Activated CD8-positive, alpha-beta memory T cell treated with anti-CD3 and anti-CD28 coated beads, Interleukin-2, amount 50 U/mL, for 4 hours (primary cell): Measurements from ENCODE around the gene PCDHA1.
"Not testable (repeated sequence)": the region's sequence is repeated elsewhere in the genome, so short reads cannot be mapped to it uniquely, and the experiment has no call there.

ENCODE experiments used
- DNase-seq: peaks from one replicate; pipeline ENCODE4 v3.0.0-alpha.2; 2020

Gene PCDHA1

GRCh38 chr5:140808889-140809291 is 22.9 kb downstream of the PCDHA1 start:
- DNase-seq: no peak

GRCh38 chr5:140821375-140822280 is 35.7 kb downstream of the PCDHA1 start, which contains the start of gene PCDHA5:
Gene PCDHA5 (plus strand): TSS chr5:140821613.
- no peak for DNase-seq

GRCh38 chr5:140822281-140822629 is 36.3 kb downstream of the PCDHA1 start:
- no peak for DNase-seq

- not testable (repeated sequence) for DNase-seq
These were observed 37.0 kb downstream of the PCDHA1 start for GRCh38 chr5:140822969-140823368.

- no peak for DNase-seq
These were observed 37.5 kb downstream of the PCDHA1 start for GRCh38 chr5:140823475-140823874.

GRCh38 chr5:140827704-140828361 is 41.9 kb downstream of the PCDHA1 start, which contains the start of gene PCDHA6:
Gene PCDHA6 (plus strand): TSS chr5:140827960. CDS start chr5:140828092, 132 bp downstream.
- no peak for DNase-seq

- no peak for DNase-seq
These were observed 42.4 kb downstream of the PCDHA1 start for GRCh38 chr5:140828362-140828737.

- DNase-seq: not testable (repeated sequence)
These were observed 43.9 kb downstream of the PCDHA1 start for GRCh38 chr5:140829511-140830501.

DNA sequence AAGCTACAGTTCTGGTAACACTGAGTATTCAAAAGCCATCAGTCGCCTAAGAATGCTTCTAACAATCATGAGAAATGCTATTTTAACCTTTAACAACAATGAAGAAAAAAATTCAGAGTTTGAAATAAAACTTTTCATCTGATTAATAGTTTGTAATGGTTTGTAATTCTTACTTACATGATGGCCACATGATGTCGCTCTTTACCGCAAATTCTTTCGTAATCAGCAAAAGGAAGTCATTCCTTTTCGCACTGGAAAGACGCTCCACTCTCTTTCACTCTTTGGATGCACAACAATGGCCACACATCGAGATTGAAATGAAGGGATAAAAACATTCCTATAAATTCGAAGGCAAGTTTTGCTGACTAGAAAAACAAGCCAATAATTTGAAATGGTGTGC is 48.1 kb downstream of the PCDHA1 start, which contains the start of gene PCDHA7:
PCDHA7 (plus strand) TSS at position 277 of the 400 bp plus-strand sequence; CDS start at position 392, 115 bp downstream.
- DNase-seq: no peak

GRCh38 chr5:140834439-140835008 is 48.6 kb downstream of the PCDHA1 start:
- DNase-seq: not testable (repeated sequence)

GRCh38 chr5:140835622-140836510 is 49.9 kb downstream of the PCDHA1 start:
- no peak for DNase-seq

- DNase-seq: no peak
These were observed 55.3 kb downstream of the PCDHA1 start, which contains the start of gene PCDHA8 for GRCh38 chr5:140840978-140841962. Gene PCDHA8 (plus strand): TSS chr5:140841187. CDS start chr5:140841322, 135 bp downstream.

DNA sequence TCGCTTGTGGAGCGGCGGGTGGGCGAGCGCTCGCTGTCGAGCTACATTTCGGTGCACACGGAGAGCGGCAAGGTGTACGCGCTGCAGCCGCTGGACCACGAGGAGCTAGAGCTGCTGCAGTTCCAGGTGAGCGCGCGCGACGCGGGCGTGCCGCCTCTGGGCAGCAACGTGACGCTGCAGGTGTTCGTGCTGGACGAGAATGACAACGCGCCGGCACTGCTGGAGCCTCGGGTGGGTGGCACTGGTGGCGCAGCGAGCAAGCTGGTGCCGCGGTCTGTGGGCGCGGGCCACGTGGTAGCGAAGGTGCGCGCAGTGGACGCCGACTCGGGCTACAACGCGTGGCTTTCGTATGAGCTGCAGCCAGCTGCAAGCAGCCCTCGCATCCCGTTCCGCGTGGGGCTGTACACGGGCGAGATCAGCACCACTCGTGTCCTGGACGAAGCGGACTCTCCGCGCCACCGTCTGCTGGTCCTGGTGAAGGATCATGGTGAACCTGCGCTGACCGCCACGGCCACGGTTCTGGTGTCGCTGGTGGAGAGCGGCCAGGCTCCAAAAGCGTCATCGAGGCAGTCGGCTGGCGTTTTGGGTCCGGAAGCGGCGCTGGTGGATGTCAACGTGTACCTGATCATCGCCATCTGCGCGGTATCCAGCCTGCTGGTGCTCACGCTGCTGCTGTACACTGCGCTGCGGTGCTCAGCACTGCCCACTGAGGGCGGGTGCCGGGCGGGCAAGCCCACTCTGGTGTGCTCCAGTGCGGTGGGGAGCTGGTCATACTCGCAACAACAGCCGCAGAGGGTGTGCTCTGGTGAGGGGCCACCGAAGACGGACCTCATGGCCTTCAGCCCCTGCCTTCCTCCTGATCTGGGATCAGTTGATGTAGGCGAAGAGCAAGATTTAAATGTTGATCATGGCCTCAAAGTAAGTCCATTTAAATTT is 57.1 kb downstream of the PCDHA1 start:
- DNase-seq: no peak

DNA sequence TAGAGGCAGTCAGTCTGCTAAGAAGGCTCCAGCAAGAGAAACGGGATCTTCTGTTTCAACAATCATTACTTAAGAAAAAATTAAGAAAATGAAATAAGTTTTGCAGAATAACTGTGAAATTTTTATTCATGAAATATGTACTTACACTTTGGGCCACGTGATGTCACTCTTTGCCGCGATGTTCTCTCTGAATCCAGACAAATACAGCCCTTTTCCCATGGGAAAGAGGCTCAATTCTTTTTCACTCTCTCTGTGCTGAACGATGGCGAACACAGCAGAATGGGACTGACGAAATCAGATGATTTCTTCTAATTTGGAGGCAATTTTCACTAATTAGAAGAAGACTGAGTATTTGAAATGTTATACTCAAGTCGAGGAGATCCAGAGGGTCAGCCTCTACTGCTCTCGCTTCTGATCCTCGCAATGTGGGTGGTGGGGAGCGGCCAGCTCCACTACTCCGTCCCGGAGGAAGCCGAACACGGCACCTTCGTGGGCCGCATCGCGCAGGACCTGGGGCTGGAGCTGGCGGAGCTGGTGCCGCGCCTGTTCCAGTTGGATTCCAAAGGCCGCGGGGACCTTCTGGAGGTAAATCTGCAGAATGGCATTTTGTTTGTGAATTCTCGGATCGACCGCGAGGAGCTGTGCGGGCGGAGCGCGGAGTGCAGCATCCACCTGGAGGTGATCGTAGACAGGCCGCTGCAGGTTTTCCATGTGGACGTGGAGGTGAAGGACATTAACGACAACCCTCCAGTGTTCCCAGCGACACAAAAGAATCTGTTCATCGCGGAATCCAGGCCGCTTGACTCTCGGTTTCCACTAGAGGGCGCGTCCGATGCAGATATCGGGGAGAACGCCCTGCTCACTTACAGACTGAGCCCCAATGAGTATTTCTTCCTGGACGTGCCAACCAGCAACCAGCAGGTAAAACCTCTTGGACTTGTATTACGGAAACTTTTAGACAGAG is 62.5 kb downstream of the PCDHA1 start, which contains the start of gene PCDHA9:
PCDHA9 (plus strand) TSS at position 244 of the 964 bp plus-strand sequence; CDS start at position 358, 114 bp downstream.
- DNase-seq: not testable (repeated sequence)

DNA sequence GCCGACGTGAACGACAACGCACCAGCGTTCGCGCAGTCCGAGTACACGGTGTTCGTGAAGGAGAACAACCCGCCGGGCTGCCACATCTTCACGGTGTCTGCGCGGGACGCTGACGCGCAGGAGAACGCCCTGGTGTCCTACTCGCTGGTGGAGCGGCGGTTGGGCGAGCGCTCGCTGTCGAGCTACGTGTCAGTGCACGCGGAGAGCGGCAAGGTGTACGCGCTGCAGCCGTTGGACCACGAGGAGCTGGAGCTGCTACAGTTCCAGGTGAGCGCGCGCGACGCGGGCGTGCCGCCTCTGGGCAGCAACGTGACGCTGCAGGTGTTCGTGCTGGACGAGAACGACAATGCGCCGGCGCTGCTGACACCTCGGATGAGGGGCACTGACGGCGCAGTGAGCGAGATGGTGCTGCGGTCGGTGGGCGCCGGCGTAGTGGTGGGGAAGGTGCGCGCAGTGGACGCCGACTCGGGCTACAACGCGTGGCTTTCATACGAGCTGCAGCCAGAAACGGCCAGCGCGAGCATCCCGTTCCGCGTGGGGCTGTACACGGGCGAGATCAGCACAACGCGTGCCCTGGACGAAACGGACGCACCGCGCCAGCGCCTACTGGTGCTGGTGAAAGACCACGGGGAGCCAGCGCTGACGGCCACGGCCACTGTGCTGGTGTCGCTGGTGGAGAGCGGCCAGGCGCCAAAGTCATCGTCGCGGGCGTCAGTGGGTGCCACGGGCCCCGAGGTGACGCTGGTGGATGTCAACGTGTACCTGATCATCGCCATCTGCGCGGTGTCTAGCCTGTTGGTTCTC is 64.1 kb downstream of the PCDHA1 start:
- not testable (repeated sequence) for DNase-seq
